ENCODE measurements around the gene ADGRE2. TPM values are rescaled to one million over a fixed set of nuclear protein-coding genes. Genes with fewer than 3 reads are reported as not detected.

ADGRE2 gene
- total RNA-seq, 4 donors from 2014 or later, result 0.65 to 6.0 (median 3.0) TPM

GRCh38 chr19:14715841-14716240 lies 62.5 kb downstream of the ADGRE2 start:
- no peaks in the 10 kb centered on the region for H3K4me1 ChIP-seq
- H3K36me3 ChIP-seq, result peaks cover 93 to 100% (median 97%) of the 10 kb centered on the region in 4 donors
- intact Hi-C loops (cut with DNase I), result no loop called here
- no peak overlapping the region for H3K27ac ChIP-seq (replicated peaks in 1 of 4)
- 100% methylated on average over 4 of the region's 4 CpGs for WGBS
- H3K27me3 ChIP-seq, result no peaks in the 10 kb centered on the region
- peaks cover 11 to 96% (median 86%) of the 10 kb centered on the region in 4 donors for H3K9me3 ChIP-seq
- no peak for DNase-seq (ENCODE audit: extremely low spot score)
- TF ChIP-seq POLR2AphosphoS5 (IDR thresholded peaks at IDR 0.05) (no peak), CTCF (IDR thresholded peaks at IDR 0.05) (no peak), EP300 (IDR thresholded peaks at IDR 0.05) (no peak), POLR2A (IDR thresholded peaks at IDR 0.05; ENCODE audit: low read depth) (no peak)
- H3K4me3 ChIP-seq, result no peak overlapping the region

GRCh38 chr19:14704450-14704849 lies 73.9 kb downstream of the ADGRE2 start:
- 86% methylated on average over 6 of the region's 6 CpGs for WGBS
- H3K9me3 ChIP-seq, result no peaks in the 10 kb centered on the region
- no peak overlapping the region for H3K4me3 ChIP-seq
- no peak overlapping the region for H3K27ac ChIP-seq (replicated peaks in 1 of 4)
- no peak for DNase-seq (ENCODE audit: extremely low spot score)
- no peak for TF ChIP-seq POLR2AphosphoS5 (IDR thresholded peaks at IDR 0.05)
- TF ChIP-seq CTCF (IDR thresholded peaks at IDR 0.05), result no peak
- no peak for TF ChIP-seq POLR2A (IDR thresholded peaks at IDR 0.05; ENCODE audit: low read depth)
- no peak for TF ChIP-seq EP300 (IDR thresholded peaks at IDR 0.05)
- no peaks in the 10 kb centered on the region for H3K27me3 ChIP-seq
- H3K4me1 ChIP-seq, result no peaks in the 10 kb centered on the region
- intact Hi-C loops (cut with DNase I), result no loop called here
- peaks cover 97 to 100% (median 98%) of the 10 kb centered on the region in 4 donors for H3K36me3 ChIP-seq

- Histone ChIP-seq H3K4me3 (no peak overlapping the region), H3K36me3 (peaks cover 96 to 100% (median 97%) of the 10 kb centered on the region in 4 donors), H3K4me1 (no peaks in the 10 kb centered on the region), H3K27me3 (no peaks in the 10 kb centered on the region), H3K9me3 (no peaks in the 10 kb centered on the region), H3K27ac (replicated peaks in 1 of 4) (no peak overlapping the region)
- TF ChIP-seq POLR2A (IDR thresholded peaks at IDR 0.05; ENCODE audit: low read depth) (no peak), POLR2AphosphoS5 (IDR thresholded peaks at IDR 0.05) (no peak)
- no peak for DNase-seq (ENCODE audit: extremely low spot score)
- 100% methylated on average over 6 of the region's 6 CpGs for whole genome bisulfite sequencing
- intact Hi-C loops (cut with DNase I), result no loop called here
These were observed 74.5 kb downstream of the ADGRE2 start for GRCh38 chr19:14703833-14704232.

GRCh38 chr19:14700711-14701375 lies 77.5 kb downstream of the ADGRE2 start:
- H3K9me3 ChIP-seq, result no peaks in the 10 kb centered on the region
- no peak overlapping the region for H3K4me3 ChIP-seq
- WGBS, result 96% methylated on average over 8 of the region's 9 CpGs
- no peaks in the 10 kb centered on the region for H3K4me1 ChIP-seq
- intact Hi-C loops (cut with DNase I), result no loop called here
- peaks cover 91 to 100% (median 96%) of the 10 kb centered on the region in 4 donors for H3K36me3 ChIP-seq
- no peaks in the 10 kb centered on the region for H3K27me3 ChIP-seq
- no peak for DNase-seq (ENCODE audit: extremely low spot score)
- H3K27ac ChIP-seq (replicated peaks in 1 of 4), result no peak overlapping the region
- TF ChIP-seq CTCF (IDR thresholded peaks at IDR 0.05), result no peak
- TF ChIP-seq EP300 (IDR thresholded peaks at IDR 0.05), result no peak
- no peak for TF ChIP-seq POLR2A (IDR thresholded peaks at IDR 0.05; ENCODE audit: low read depth)
- no peak for TF ChIP-seq POLR2AphosphoS5 (IDR thresholded peaks at IDR 0.05)

GRCh38 chr19:14699641-14700040 lies 78.7 kb downstream of the ADGRE2 start:
- H3K4me3 ChIP-seq, result no peak overlapping the region
- H3K27me3 ChIP-seq, result no peaks in the 10 kb centered on the region
- peaks cover 90 to 100% (median 96%) of the 10 kb centered on the region in 4 donors for H3K36me3 ChIP-seq
- no peak overlapping the region for H3K27ac ChIP-seq (replicated peaks in 1 of 4)
- intact Hi-C loops (cut with DNase I), result no loop called here
- no peaks in the 10 kb centered on the region for H3K4me1 ChIP-seq
- H3K9me3 ChIP-seq, result no peaks in the 10 kb centered on the region
- TF ChIP-seq EP300 (IDR thresholded peaks at IDR 0.05) (no peak), CTCF (IDR thresholded peaks at IDR 0.05) (no peak), POLR2AphosphoS5 (IDR thresholded peaks at IDR 0.05) (no peak), POLR2A (IDR thresholded peaks at IDR 0.05; ENCODE audit: low read depth) (no peak)
- no peak for DNase-seq (ENCODE audit: extremely low spot score)
- 80% methylated on average over 8 of the region's 8 CpGs for WGBS
